ENCODE data around the gene KCNMB3. TPM values are rescaled to one million over a fixed set of nuclear protein-coding genes. Genes with fewer than 3 reads are reported as not detected.

KCNMB3 gene, protein sequence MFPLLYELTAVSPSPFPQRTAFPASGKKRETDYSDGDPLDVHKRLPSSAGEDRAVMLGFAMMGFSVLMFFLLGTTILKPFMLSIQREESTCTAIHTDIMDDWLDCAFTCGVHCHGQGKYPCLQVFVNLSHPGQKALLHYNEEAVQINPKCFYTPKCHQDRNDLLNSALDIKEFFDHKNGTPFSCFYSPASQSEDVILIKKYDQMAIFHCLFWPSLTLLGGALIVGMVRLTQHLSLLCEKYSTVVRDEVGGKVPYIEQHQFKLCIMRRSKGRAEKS
- 1.2 and 1.5 TPM in 2 replicates for total RNA-seq

DNA sequence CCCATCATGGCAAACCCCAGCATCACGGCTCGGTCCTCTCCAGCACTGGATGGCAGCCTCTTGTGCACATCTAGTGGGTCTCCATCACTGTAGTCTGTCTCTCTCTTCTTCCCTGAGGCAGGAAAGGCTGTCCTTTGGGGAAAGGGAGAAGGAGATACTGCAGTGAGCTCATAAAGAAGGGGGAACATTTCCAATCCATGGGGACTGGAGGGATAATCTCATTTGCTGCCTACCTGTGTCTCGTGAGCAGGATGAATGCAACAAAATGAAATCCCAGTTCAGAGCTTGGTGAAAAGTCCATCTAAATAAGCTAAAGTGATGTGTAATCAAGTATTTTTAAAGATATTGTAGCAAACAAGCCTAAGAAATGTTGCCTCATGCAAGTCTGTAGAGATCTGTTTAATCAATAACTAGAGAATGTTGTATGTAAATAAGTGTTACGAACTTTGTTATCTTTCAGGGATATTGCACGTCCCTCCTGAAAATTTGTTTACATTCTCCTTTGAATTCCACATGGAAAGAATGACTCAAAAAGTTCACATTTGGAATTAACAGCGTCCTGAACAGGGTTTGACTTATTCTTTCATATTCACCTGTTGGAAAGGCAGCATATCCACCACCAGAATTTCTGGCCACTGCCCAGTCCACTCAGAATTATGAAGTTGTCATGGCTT lies at the start of gene KCNMB3:
TSS of gene KCNMB3 (minus strand) at position 312 of the 674 bp plus-strand sequence. CDS start at position 188, 124 bp downstream.

Other genes starting within 250 kb of the KCNMB3 start
- 14.3 and 31.7 TPM in 2 replicates for gene ZMAT3, start 179.3 kb downstream of the KCNMB3 start, total RNA-seq
- 42.8 and 46.5 TPM in 2 replicates for gene PIK3CA, start 102.8 kb downstream of the KCNMB3 start, total RNA-seq
- gene ZNF639, start 71.9 kb upstream of the KCNMB3 start, total RNA-seq: 55.7 and 56.6 TPM in 2 replicates
- 58.2 and 62.9 TPM in 2 replicates for gene MFN1, start 96.6 kb upstream of the KCNMB3 start, total RNA-seq
- gene GNB4, start 200.4 kb upstream of the KCNMB3 start, total RNA-seq: 62.5 and 103 TPM in 2 replicates

All from uterine smooth muscle cell (primary cell).